HPDE6-E6E7 (cell line): ENCODE measurements around the gene GSC2.
A peak's percentile ranks its signal among the peaks of the same experiment; 100 is the strongest.

Experiments used
- DNase-seq: peaks from one replicate; pipeline ENCODE4 v3.0.0; 2011; ENCODE audit warnings: missing footprints; ENCODE audit errors: extremely low spot score

The GSC2 gene

DNA sequence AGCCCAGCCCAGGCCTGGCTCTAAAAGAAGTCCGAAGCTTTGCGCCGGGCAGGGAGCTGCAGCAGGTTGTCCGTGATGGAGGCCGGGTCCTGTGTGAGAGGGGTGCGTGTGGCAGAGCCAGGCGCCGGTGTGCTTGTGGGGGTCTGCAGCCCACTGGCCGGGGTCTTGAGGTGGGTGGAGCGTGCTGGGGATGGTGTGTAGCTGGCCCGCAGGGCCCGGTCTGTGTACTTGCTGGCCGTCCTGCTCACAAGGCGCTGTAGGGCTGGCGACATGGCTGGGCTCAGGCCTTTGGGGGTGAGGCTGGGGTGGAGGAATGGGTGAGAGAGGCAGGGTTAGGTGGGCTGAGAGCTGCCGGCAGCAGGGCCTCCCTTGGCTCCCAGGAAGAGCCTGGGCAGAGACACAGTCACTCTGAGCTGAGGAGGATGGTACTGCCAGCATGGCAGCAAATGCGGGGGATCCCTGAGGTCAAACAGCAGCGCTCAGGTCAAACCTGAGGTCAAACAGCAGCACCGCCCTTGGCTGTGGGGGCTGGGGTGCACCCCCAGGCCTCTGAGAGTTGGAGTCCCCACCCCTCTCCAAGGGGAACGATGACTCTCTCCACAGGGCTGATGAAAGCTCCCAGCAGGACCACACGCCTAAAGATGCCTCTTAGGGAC lies 15.8 kb downstream of the GSC2 start:
- no peak for DNase-seq

- DNase-seq: no peak
Measured at GRCh38 chr22:19133561-19133960, 16.5 kb downstream of the GSC2 start.

GRCh38 chr22:19132693-19133400 lies 17.2 kb downstream of the GSC2 start:
- no peak for DNase-seq

GRCh38 chr22:19132153-19132552 lies 17.9 kb downstream of the GSC2 start:
- DNase-seq: no peak

DNA sequence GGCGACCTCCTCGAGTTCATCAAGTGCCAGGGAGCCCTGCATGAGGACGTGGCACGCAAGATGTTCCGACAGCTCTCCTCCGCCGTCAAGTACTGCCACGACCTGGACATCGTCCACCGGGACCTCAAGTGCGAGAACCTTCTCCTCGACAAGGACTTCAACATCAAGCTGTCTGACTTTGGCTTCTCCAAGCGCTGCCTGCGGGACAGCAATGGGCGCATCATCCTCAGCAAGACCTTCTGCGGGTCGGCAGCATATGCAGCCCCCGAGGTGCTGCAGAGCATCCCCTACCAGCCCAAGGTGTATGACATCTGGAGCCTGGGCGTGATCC lies 18.4 kb downstream of the GSC2 start:
- DNase-seq: no peak

DNA sequence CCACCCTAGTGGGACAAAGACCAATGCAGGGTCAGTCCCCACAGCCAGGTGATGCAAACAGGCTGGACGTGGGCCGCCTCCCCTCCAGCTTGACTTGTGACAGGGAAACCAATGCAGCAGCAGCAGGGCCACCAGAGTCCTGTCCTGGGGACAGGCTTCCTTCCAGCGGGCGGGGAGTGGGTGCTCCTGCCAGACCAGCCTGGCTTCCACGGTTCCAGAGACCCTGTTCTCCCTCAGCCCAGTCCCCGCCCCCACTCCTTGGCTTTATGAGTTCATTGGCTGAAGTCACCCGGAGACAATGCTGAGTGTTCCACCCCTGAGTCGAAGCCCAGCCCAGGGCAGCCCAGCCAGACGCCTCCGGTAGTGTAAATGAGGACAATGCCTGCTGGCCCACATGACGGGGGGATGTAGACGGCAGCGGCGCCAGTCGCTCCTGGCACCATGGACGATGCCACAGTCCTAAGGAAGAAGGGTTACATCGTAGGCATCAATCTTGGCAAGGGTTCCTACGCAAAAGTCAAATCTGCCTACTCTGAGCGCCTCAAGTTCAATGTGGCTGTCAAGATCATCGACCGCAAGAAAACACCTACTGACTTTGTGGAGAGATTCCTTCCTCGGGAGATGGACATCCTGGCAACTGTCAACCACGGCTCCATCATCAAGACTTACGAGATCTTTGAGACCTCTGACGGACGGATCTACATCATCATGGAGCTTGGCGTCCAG lies 19.0 kb downstream of the GSC2 start, which contains the start of gene TSSK2:
Gene TSSK2 (plus strand): TSS at position 350 of the 726 bp plus-strand sequence. CDS start 92 bp downstream, at position 442.
- no peak for DNase-seq

- DNase-seq: peak; percentile 80
Measured at GRCh38 chr22:19129871-19130270, 20.2 kb downstream of the GSC2 start.

DNA sequence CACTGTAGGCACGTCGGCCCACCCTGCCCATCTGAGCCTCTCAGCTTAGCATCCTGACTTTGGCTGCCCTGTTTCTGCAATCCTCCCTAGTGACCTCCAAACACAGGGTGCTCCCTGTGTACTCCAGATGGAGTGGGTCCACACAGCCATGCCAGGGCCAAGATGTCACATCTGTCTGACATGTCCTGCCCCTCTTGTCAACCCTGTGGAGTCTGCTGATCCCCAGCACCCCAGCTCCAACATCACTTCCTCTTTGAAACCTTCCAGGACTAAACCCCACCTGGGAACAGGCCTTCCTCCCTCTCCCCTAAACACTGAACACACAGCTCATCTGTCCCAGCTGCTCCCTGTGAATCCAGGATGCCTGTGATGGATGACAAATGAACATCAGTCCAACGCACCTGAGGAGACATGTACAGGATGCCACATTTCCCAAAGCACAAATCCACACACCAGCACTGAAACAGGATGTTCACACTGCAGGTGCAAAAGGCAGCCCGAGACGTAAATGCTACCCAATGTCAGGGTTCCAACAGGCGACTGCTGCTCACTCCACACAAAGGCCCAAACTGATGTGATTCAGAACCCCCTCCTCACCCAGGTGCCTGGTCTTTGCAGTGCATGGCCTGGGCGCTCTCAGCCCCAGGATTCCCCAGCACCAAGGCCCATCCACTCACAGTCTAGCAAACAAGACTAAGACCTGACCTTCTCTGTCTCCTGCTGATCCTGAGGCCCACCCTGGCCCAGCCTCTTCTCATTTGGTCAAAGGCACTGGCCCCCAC lies 21.0 kb downstream of the GSC2 start:
- DNase-seq: no peak

DNA sequence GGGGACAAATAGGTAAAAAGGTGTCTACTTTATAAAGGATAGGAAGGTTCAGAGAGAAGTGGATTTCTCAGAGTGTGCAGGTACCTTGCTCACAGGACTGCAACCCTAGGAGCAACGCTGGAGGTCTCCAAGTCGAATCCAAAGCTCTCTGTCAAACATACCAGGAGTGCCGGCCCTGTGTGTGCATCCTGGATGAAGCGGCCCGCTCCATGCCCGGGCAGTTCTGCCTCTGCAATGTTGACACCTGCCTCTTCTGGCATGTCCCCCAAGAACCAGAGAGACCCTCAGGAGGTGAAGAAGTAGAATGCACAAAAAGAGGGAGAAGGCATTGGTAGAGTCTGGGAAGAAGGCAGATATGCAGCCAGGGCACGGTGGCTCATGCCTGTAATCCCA lies 22.1 kb downstream of the GSC2 start:
- DNase-seq: no peak

- no peak for DNase-seq
Measured at GRCh38 chr22:19127329-19128008, 22.6 kb downstream of the GSC2 start.

DNA sequence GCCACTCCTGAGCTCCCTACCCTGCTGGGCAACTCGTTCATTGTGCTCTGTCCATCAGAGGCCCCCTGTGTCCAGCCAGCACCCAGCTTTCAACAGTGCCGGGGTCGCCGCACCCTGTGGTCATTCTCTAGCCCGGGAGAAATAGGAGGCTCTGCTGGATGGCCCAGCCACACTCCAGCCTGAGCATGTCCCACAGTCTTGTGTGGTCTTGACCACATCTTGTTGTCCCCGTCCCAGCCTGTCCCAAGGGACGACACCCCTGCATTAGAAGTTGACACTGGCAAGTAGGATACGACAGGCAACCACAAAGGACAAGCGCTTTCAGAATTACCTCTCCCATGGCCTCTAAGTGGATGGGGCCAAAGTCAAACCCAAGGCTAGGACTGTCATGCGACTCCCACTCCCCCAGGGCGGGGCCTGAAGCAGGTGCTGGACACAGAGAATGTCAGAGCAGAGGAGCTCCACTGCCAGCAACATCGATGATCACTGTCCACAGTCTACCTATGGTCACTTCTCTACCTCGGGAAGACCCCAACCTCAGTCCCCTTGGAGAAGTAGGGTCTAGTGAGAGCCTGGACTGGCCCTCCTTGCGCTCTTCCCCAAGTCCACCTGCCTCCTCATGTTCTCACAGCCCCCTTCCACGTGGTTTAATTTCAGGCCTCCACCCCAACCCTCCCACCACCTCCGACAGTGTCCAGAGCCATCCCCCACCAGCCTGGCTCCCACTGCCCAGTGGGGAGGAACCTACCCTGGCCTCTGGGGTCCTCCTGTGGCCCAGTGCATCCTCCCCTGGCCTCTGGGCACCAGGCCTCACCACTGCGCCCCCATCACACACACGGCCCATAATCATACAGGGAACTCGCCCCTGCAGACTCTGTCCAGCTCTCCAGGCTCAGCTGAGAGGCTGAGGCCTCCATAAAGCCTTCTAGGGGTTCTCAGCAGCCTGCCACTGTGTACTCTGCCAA lies 23.5 kb downstream of the GSC2 start:
- DNase-seq: no peak

DNA sequence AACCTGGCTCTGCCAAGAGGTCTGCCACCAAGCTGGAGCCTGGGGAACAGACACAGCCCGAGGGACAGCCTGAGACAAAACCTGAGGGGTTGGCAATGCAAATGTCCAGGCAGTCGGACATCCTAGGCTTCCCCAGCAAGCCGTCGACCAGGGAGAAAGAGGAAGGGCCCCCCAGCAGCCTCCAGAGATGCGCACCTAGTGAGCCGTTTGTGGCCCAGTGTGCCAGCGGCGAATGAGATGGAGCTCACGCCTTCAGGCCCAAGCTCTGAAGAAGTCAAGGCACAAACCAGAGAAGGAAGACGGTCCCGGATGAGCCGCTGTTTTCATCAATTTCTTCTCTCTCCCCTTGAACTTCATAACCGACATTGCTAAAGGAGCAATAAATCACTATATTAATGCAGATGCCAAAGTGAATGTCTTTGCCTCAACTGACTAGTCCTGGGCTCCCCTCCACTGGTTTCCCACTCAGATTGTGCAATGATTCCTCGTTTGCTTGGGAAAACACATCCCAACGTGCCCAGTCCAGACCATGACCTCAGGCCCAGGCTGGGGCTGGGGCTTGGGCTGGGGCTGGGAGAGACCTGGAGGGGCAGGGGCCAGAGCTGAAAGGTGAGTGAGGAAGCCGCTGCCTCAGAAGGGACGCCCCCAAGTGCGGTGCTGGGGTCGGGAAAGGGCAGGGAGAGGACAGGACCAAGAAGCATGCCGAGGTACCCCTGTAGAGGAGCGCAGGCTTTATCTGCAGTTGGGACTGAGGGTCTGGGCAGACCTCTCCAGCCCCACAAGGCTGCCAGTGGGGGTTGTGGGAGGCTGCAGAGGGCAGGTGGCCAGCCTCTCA lies 24.4 kb downstream of the GSC2 start:
- no peak for DNase-seq

DNA sequence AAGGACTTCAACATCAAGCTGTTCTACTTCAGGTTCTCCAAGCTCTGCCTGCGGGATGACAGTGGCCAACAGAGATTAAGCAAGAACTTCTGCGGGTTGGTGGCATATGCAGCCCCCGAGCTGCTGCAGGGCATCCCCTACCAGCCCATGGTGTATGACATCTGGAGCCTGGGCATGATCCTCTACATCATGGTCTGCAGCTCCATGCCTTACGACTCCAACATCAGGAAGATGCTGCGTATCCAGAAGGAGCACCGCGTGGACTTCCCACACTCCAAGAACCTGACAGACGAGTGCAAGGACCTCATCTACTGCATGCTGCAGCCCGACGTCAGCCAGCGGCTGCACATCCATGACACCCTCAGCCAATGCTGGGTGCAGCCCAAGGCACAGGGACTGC lies 25.1 kb downstream of the GSC2 start:
- no peak for DNase-seq

DNA sequence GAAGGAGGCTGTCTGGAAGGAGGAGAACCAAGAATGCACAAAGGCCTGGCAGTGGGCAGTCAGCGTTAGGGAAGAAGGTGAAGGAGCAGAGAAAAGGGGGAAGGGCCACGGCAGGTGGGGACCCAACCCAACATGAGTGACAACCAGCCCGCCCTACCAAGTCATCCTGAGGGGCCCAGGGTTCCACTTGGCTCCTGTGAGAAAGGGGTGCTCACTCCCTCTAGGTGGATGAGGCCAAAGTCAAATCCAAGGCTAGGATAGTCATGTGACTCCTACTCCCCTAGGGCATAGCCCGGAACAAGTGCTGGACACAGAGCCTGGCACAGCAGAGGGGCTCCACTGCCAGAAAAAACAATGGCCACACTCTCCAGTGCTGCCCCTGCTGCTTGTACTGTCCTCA lies 25.7 kb downstream of the GSC2 start:
- no peak for DNase-seq

GRCh38 chr22:19123936-19124335 lies 26.2 kb downstream of the GSC2 start:
- DNase-seq: no peak

DNA sequence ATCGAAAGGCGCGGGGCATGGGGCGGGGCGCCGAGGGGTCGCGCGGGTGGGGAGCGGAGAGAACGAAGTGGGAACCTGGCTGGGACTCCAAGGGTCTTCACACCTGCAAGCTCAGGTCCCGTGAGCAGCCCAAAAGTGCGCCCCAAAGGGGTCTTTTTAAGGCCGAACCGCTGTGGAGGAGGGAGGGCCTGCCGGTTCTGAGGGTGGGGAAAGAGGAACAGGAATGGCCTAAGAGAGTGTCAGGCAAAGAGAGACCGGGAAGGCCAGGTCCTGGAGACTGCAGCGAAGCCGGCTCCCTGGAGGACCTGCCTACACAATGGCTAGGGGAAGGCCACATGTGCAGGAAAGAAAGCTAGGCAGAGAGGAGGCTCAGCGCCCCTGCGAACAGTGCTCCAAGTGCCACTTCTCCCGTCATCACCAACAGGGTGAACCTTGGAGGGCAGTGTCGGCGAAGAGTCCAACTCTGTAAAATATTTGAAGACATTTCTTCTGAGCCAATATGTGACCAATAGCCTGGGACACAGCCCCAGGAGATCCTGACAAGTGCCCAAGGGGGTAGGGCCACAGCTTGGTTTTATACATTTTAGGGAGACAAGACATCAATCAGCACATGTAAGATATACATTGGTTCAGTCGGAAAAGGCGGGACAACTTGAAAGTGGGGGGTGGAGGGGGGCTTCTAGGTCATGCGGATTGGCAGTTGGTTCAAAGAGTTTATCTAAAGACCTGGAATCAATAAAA lies 27.2 kb downstream of the GSC2 start:
- peak; percentile 40 for DNase-seq

GRCh38 chr22:19122143-19122751 lies 27.8 kb downstream of the GSC2 start, which contains the start of gene DGCR2:
Gene DGCR2, minus strand, starts transcription at chr22:19122412. Its CDS starts 206 bp downstream, at chr22:19122206.
- peak; percentile 94 for DNase-seq

- DNase-seq: peak; percentile 48
Measured at GRCh38 chr22:19121631-19122142, 28.4 kb downstream of the GSC2 start.
